ENCODE data around the gene IL11. TPM values are rescaled to one million over a fixed set of nuclear protein-coding genes. Genes with fewer than 3 reads are reported as not detected.
"Not testable (repeated sequence)": the region's sequence is repeated elsewhere in the genome, so short reads cannot be mapped to it uniquely, and the experiment has no call there.

IL11 gene
- total RNA-seq, 6 donors from 2014 or later = 0.20 to 0.34 TPM; not detected in 4

GRCh38 chr19:55408533-55408872 lies 38.2 kb upstream of the IL11 start:
- Histone ChIP-seq H3K4me1 (peaks cover 18 to 26% (median 19%) of the 10 kb centered on the region in 4 donors), H3K9me3 (no peaks in the 10 kb centered on the region), H3K36me3 (peaks cover 0 to 21% (median 9%) of the 10 kb centered on the region in 4 donors), H3K4me3 (peak overlapping the region; percentile 57 to 92 (median 86)), H3K27me3 (no peaks in the 10 kb centered on the region), H3K27ac (peak overlapping the region; percentile 97 to 100 (median 98))
- DNase-seq = no peak
- TF ChIP-seq EP300 (IDR thresholded peaks at IDR 0.05) (no peak), CTCF (IDR thresholded peaks at IDR 0.05) (no peak), POLR2AphosphoS5 (IDR thresholded peaks at IDR 0.05) (no peak), POLR2A (IDR thresholded peaks at IDR 0.05) (no peak)
- no peak for ATAC-seq (ENCODE audit: low FRiP score in 2 of 2)
- WGBS, 2 donors = 73 to 74% methylated on average over 9 of the region's 9 CpGs

GRCh38 chr19:55407800-55408532 lies 37.7 kb upstream of the IL11 start:
- DNase-seq = peak; percentile 98 to 99
- Histone ChIP-seq H3K27ac (peak overlapping the region; percentile 97 to 100 (median 98)), H3K4me1 (peaks cover 18 to 26% (median 19%) of the 10 kb centered on the region in 4 donors), H3K4me3 (peak overlapping the region; percentile 81 to 94 (median 92)), H3K36me3 (peaks cover 0 to 27% (median 15%) of the 10 kb centered on the region in 4 donors), H3K27me3 (no peaks in the 10 kb centered on the region), H3K9me3 (no peaks in the 10 kb centered on the region)
- peak; percentile 97 to 98 for ATAC-seq (ENCODE audit: low FRiP score in 2 of 2)
- 1 to 2% methylated on average over 30 to 44 of the region's 72 CpGs for WGBS, 2 donors
- TF ChIP-seq POLR2AphosphoS5 (IDR thresholded peaks at IDR 0.05) (peak; percentile 7 to 40), CTCF (IDR thresholded peaks at IDR 0.05) (peak in 1 of 6 experiments; percentile 2), POLR2A (IDR thresholded peaks at IDR 0.05) (peak in 1 of 4 donors; percentile 30), EP300 (IDR thresholded peaks at IDR 0.05) (no peak)

- peak within 1 kb of the TSS; percentile 97 to 100 (median 98) for H3K27ac ChIP-seq
- not testable (repeated sequence) for H3K27me3 ChIP-seq; ATAC-seq (ENCODE audit: low FRiP score in 2 of 2); DNase-seq; H3K9me3 ChIP-seq
- 2 to 5% methylated on average over 4 to 13 of the region's 36 CpGs for WGBS, 2 donors
- H3K4me1 ChIP-seq = peaks cover 18 to 26% (median 19%) of the 10 kb centered on the region in 4 donors
- peaks cover 0 to 32% (median 19%) of the 10 kb centered on the region in 4 donors for H3K36me3 ChIP-seq
- H3K4me3 ChIP-seq = peak within 1 kb of the TSS; percentile 81 to 94 (median 92)
- TF ChIP-seq POLR2A (IDR thresholded peaks at IDR 0.05) (peak in 3 of 4 donors; percentile 98 to 99 (median 98)), CTCF (IDR thresholded peaks at IDR 0.05) (peak in 2 of 6 experiments; percentile 21 to 31), EP300 (IDR thresholded peaks at IDR 0.05) (peak in 1 of 4 donors; percentile 65), POLR2AphosphoS5 (IDR thresholded peaks at IDR 0.05) (peak; percentile 96 to 100)
Observed at GRCh38 chr19:55407550-55407799, 37.2 kb upstream of the IL11 start, which contains the start of gene UBE2S. Gene UBE2S, minus strand, starts transcription at chr19:55407788. Its CDS starts 199 bp downstream, at chr19:55407589.

GRCh38 chr19:55406826-55407549 lies 36.7 kb upstream of the IL11 start:
- Histone ChIP-seq H3K4me1 (peaks cover 18 to 26% (median 19%) of the 10 kb centered on the region in 4 donors), H3K9me3 (no peaks in the 10 kb centered on the region), H3K4me3 (peak overlapping the region; percentile 81 to 94 (median 92)), H3K27ac (peak overlapping the region; percentile 97 to 100 (median 98)), H3K27me3 (no peaks in the 10 kb centered on the region), H3K36me3 (peaks cover 0 to 35% (median 24%) of the 10 kb centered on the region in 4 donors)
- DNase-seq (peak in 1 of 2 donors; percentile 39), ATAC-seq (ENCODE audit: low FRiP score in 2 of 2) (peak in 1 of 2 donors; percentile 32)
- WGBS, 2 donors = 22 to 39% methylated on average over 3 to 16 of the region's 35 CpGs
- TF ChIP-seq CTCF (IDR thresholded peaks at IDR 0.05) (no peak), POLR2A (IDR thresholded peaks at IDR 0.05) (no peak), POLR2AphosphoS5 (IDR thresholded peaks at IDR 0.05) (no peak), EP300 (IDR thresholded peaks at IDR 0.05) (no peak)
